ENCODE results near the gene TCF4.

The TCF4 gene

DNA sequence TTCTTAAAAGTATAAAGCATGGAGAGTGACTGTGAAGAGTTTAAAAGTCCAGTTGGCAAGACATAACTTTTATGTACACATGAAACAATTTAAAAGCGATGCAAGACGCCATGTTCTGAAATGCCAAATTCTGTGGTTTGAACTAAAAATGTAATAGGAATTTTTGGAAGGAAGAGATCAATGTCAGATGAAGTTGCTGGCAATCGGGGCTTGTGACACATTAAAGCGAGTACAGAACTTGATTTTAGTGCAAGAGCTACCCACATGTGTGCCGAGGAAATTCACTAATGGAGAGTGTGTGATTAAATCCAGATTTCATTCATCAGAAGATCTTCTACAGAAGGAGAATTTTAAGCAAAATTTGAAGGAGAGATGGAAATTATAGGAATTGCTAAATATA, 408.6 kb downstream of the TCF4 start:
- no peak overlapping the region for H3K4me3 ChIP-seq (ENCODE audit: low read length)
- no peaks in the 10 kb centered on the region for H3K79me2 ChIP-seq (ENCODE audit: control insufficient read depth, low read length)
- no peaks in the 10 kb centered on the region for H3K9me2 ChIP-seq (replicated peaks; ENCODE audit: control insufficient read depth, low read length)
- H3K9me3 ChIP-seq (ENCODE audit: control insufficient read depth, insufficient read depth, low read length): no peaks in the 10 kb centered on the region
- no peaks in the 10 kb centered on the region for H3K27me3 ChIP-seq (ENCODE audit: control insufficient read depth, low read length)
- H4K20me1 ChIP-seq (ENCODE audit: control insufficient read depth, insufficient read depth, low read depth, low read length): no peaks in the 10 kb centered on the region
- H3K36me3 ChIP-seq (ENCODE audit: control insufficient read depth, low read length): no peaks in the 10 kb centered on the region
- no peaks in the 10 kb centered on the region for H3F3A ChIP-seq (ENCODE audit: control insufficient read depth, insufficient read depth)
- TF ChIP-seq EZH2phosphoT487 (IDR thresholded peaks at IDR 0.05; ENCODE audit: borderline replicate concordance, low read length): no peak
- TF ChIP-seq, protein P1, sequence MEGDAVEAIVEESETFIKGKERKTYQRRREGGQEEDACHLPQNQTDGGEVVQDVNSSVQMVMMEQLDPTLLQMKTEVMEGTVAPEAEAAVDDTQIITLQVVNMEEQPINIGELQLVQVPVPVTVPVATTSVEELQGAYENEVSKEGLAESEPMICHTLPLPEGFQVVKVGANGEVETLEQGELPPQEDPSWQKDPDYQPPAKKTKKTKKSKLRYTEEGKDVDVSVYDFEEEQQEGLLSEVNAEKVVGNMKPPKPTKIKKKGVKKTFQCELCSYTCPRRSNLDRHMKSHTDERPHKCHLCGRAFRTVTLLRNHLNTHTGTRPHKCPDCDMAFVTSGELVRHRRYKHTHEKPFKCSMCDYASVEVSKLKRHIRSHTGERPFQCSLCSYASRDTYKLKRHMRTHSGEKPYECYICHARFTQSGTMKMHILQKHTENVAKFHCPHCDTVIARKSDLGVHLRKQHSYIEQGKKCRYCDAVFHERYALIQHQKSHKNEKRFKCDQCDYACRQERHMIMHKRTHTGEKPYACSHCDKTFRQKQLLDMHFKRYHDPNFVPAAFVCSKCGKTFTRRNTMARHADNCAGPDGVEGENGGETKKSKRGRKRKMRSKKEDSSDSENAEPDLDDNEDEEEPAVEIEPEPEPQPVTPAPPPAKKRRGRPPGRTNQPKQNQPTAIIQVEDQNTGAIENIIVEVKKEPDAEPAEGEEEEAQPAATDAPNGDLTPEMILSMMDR (IDR thresholded peaks at IDR 0.05; ENCODE audit: low read depth, low read length, poor library complexity, severe bottlenecking): no peak
- no peak overlapping the region for H3K27ac ChIP-seq (ENCODE audit: low read depth, low read length)
- H3K4me1 ChIP-seq (ENCODE audit: control insufficient read depth, low read length): no peaks in the 10 kb centered on the region
- no peak overlapping the region for H3K4me2 ChIP-seq (ENCODE audit: low read length)

DNA sequence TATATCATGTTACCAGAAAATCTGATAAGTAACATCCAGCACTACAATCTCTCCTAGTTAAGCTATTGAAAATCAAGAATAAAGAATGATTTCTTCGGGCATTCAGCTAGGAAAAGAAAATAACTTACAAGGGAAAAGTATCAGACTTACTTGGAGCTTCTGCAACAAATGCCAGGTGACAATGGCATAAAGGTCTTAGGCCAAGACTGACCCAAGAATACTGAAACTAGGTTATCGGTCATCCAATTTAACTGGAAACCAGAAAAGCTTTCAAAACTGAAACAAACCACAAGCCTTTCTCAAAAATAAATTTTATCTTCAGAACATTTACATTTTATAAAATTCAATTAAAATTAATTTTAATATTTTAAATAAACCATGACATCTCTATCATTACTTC, 414.7 kb downstream of the TCF4 start:
- no peaks in the 10 kb centered on the region for H3K9me2 ChIP-seq (replicated peaks; ENCODE audit: control insufficient read depth, low read length)
- no peak overlapping the region for H3K4me2 ChIP-seq (ENCODE audit: low read length)
- no peaks in the 10 kb centered on the region for H3F3A ChIP-seq (ENCODE audit: control insufficient read depth, insufficient read depth)
- H3K27me3 ChIP-seq (ENCODE audit: control insufficient read depth, low read length): no peaks in the 10 kb centered on the region
- H4K20me1 ChIP-seq (ENCODE audit: control insufficient read depth, insufficient read depth, low read depth, low read length): no peaks in the 10 kb centered on the region
- H3K9me3 ChIP-seq (ENCODE audit: control insufficient read depth, insufficient read depth, low read length): no peaks in the 10 kb centered on the region
- no peak overlapping the region for H3K27ac ChIP-seq (ENCODE audit: low read depth, low read length)
- H3K79me2 ChIP-seq (ENCODE audit: control insufficient read depth, low read length): no peaks in the 10 kb centered on the region
- no peak overlapping the region for H3K4me3 ChIP-seq (ENCODE audit: low read length)
- H3K36me3 ChIP-seq (ENCODE audit: control insufficient read depth, low read length): no peaks in the 10 kb centered on the region
- TF ChIP-seq EZH2phosphoT487 (IDR thresholded peaks at IDR 0.05; ENCODE audit: borderline replicate concordance, low read length): no peak
- TF ChIP-seq, protein P1 (IDR thresholded peaks at IDR 0.05; ENCODE audit: low read depth, low read length, poor library complexity, severe bottlenecking): no peak
- H3K4me1 ChIP-seq (ENCODE audit: control insufficient read depth, low read length): no peaks in the 10 kb centered on the region

Measured in DOHH2 (cell line).